ENCODE results near the gene SMU1. TPM values are rescaled to one million over a fixed set of nuclear protein-coding genes. Genes with fewer than 3 reads are reported as not detected.
"Not testable (repeated sequence)": the region's sequence is repeated elsewhere in the genome, so short reads cannot be mapped to it uniquely, and the experiment has no call there.

Gene SMU1
- total RNA-seq, 2 donors from 2014 or later = 15.3 to 16.6 TPM

GRCh38 chr9:33106827-33107621 lies 30.6 kb upstream of the SMU1 start:
- ATAC-seq (peak; percentile 10), DNase-seq (no peak)
- intact Hi-C loops (cut with DNase I, micrococcal nuclease) = no loop called here

GRCh38 chr9:33106372-33106771 lies 29.9 kb upstream of the SMU1 start:
- DNase-seq (no peak), ATAC-seq (peak; percentile 53)
- intact Hi-C loops (cut with DNase I, micrococcal nuclease) = no loop called here

- ATAC-seq (no peak), DNase-seq (no peak)
- intact Hi-C loops (cut with DNase I, micrococcal nuclease) = no loop called here
Measured at GRCh38 chr9:33105959-33106358, 29.5 kb upstream of the SMU1 start.

GRCh38 chr9:33105504-33105903 lies 29.0 kb upstream of the SMU1 start:
- ATAC-seq = no peak
- intact Hi-C loops (cut with DNase I, micrococcal nuclease) = no loop called here

GRCh38 chr9:33104401-33104800 lies 27.9 kb upstream of the SMU1 start:
- ATAC-seq (no peak), DNase-seq (no peak)
- intact Hi-C loops (cut with DNase I, micrococcal nuclease) = no loop called here

More at GRCh38 chr9:33105504-33105903, 29.0 kb upstream of the SMU1 start:
- DNase-seq = no peak

GRCh38 chr9:33103501-33104281 lies 27.2 kb upstream of the SMU1 start:
- intact Hi-C loops (cut with DNase I, micrococcal nuclease) = no loop called here
- no peak for DNase-seq

GRCh38 chr9:33102551-33103210 lies 26.2 kb upstream of the SMU1 start:
- intact Hi-C loops (cut with DNase I, micrococcal nuclease) = no loop called here
- DNase-seq = no peak
- ATAC-seq = no peak

More at GRCh38 chr9:33103501-33104281, 27.2 kb upstream of the SMU1 start:
- no peak for ATAC-seq

GRCh38 chr9:33101104-33101951 lies 24.9 kb upstream of the SMU1 start:
- intact Hi-C loops (cut with DNase I, micrococcal nuclease) = no loop called here
- no peak for DNase-seq
- no peak for ATAC-seq

- no peak for ATAC-seq
- no peak for DNase-seq
- intact Hi-C loops (cut with DNase I, micrococcal nuclease) = no loop called here
Measured at GRCh38 chr9:33099754-33100153, 23.3 kb upstream of the SMU1 start.

GRCh38 chr9:33097192-33097591 lies 20.7 kb upstream of the SMU1 start:
- no peak for DNase-seq
- intact Hi-C loops (cut with DNase I, micrococcal nuclease) = no loop called here
- no peak for ATAC-seq

- intact Hi-C loops (cut with DNase I, micrococcal nuclease) = no loop called here
- ATAC-seq (no peak), DNase-seq (no peak)
Measured at GRCh38 chr9:33092634-33093033, 16.2 kb upstream of the SMU1 start.

GRCh38 chr9:33085672-33086071 lies 9.2 kb upstream of the SMU1 start:
- DNase-seq; intact Hi-C loops (cut with DNase I, micrococcal nuclease); ATAC-seq: not testable (repeated sequence)

- no peak for ATAC-seq
- no peak for DNase-seq
- intact Hi-C loops (cut with DNase I, micrococcal nuclease) = loop anchor here in 1 of 2 donors (5.0 kb wide), 1 partner anchor 140 kb away; no protein-coding TSS in a partner anchor
Measured at GRCh38 chr9:33082538-33083326, 6.3 kb upstream of the SMU1 start.

GRCh38 chr9:33082128-33082527 lies 5.7 kb upstream of the SMU1 start:
- ATAC-seq = no peak
- intact Hi-C loops (cut with DNase I, micrococcal nuclease) = loop anchor here in 1 of 2 donors (5.0 kb wide), 1 partner anchor 140 kb away; no protein-coding TSS in a partner anchor
- no peak for DNase-seq

GRCh38 chr9:33081128-33081851 lies 4.8 kb upstream of the SMU1 start:
- intact Hi-C loops (cut with DNase I, micrococcal nuclease) = loop anchor here (2.0 to 5.0 kb wide), 2 partner anchors 141 to 144 kb away; no protein-coding TSS in a partner anchor
- DNase-seq (peak; percentile 44 to 58), ATAC-seq (peak; percentile 54)

GRCh38 chr9:33080534-33080933 lies 4.1 kb upstream of the SMU1 start:
- intact Hi-C loops (cut with DNase I, micrococcal nuclease) = loop anchor here (2.0 to 5.0 kb wide), 2 partner anchors 142 to 144 kb away; no protein-coding TSS in a partner anchor

GRCh38 chr9:33068991-33069390 lies 7.5 kb downstream of the SMU1 start:
- intact Hi-C loops (cut with DNase I, micrococcal nuclease) = no loop called here
- DNase-seq (no peak), ATAC-seq (no peak)

More at GRCh38 chr9:33080534-33080933, 4.1 kb upstream of the SMU1 start:
- ATAC-seq (no peak), DNase-seq (no peak)
